ENCODE data around the gene AEN. TPM values are rescaled to one million over a fixed set of nuclear protein-coding genes. Genes with fewer than 3 reads are reported as not detected.
"Not testable (repeated sequence)": the region's sequence is repeated elsewhere in the genome, so short reads cannot be mapped to it uniquely, and the experiment has no call there.

AEN gene
- total and polyA plus RNA-seq, 2 donors (not counting 3 experiments of a cell fraction or from before 2014, with no cell fraction given) = 34.2 to 35.6 TPM

GRCh38 chr15:88641959-88642452 is 20.9 kb downstream of the AEN start:
- Histone ChIP-seq H3K27ac (ENCODE audit: insufficient read depth, low read depth, low read length) (no peak overlapping the region), H3K36me3 (ENCODE audit: control insufficient read depth in 2 of 2, extremely low read depth in 1 of 2, insufficient read depth in 2 of 2, low read length in 2 of 2) (no peaks in the 10 kb centered on the region), H3K4me1 (ENCODE audit: control insufficient read depth, extremely low read depth, insufficient read depth, low read length) (peaks cover 21% of the 10 kb centered on the region), H3K27me3 (ENCODE audit: control insufficient read depth in 2 of 2, insufficient read depth in 2 of 2, low read length in 2 of 2) (no peaks in the 10 kb centered on the region), H3K9me1 (replicated peaks; ENCODE audit: control insufficient read depth, extremely low read depth, insufficient read depth, low read length) (no peaks in the 10 kb centered on the region), H3K9ac (replicated peaks; ENCODE audit: extremely low read depth, insufficient read depth, low read length) (no peak overlapping the region), H3K9me3 (replicated peaks; ENCODE audit: control insufficient read depth, insufficient read depth, low read length) (no peaks in the 10 kb centered on the region), H3K4me3 (replicated peaks in 1 of 3; ENCODE audit: insufficient read depth in 1 of 3, low read depth in 1 of 3, low read length in 3 of 3) (no peak overlapping the region), H3K79me2 (ENCODE audit: control insufficient read depth, insufficient read depth, low read length) (no peaks in the 10 kb centered on the region), H2AFZ (ENCODE audit: low read depth, low read length) (no peak overlapping the region), H4K20me1 (replicated peaks; ENCODE audit: control insufficient read depth, extremely low read depth, insufficient read depth, low read length) (no peaks in the 10 kb centered on the region), H3K4me2 (ENCODE audit: insufficient read depth, low read length) (no peak overlapping the region)
- TF ChIP-seq POLR2A (IDR thresholded peaks at IDR 0.05; ENCODE audit: low read depth, low read length) = no peak
- intact Hi-C loops (cut with micrococcal nuclease) (no loop called here), dilution Hi-C loops (cut with MboI; ENCODE audit: extremely low pct_ligation_motif_present, low sequenced_read_pairs) (no loop called here)
- DNase-seq (ENCODE audit: low read depth, low spot score) = no peak
- ChIA-PET CTCF (no interaction called here), POLR2A (no interaction called here)
- FAIRE-seq = no peak
- BruUV-seq (replicated peaks) = no TSS peak

- DNase-seq (ENCODE audit: low read depth, low spot score); H3K27me3 ChIP-seq (ENCODE audit: control insufficient read depth in 2 of 2, insufficient read depth in 2 of 2, low read length in 2 of 2); H3K79me2 ChIP-seq (ENCODE audit: control insufficient read depth, insufficient read depth, low read length); H3K9ac ChIP-seq (replicated peaks; ENCODE audit: extremely low read depth, insufficient read depth, low read length); H3K27ac ChIP-seq (ENCODE audit: insufficient read depth, low read depth, low read length); H3K9me1 ChIP-seq (replicated peaks; ENCODE audit: control insufficient read depth, extremely low read depth, insufficient read depth, low read length); H3K9me3 ChIP-seq (replicated peaks; ENCODE audit: control insufficient read depth, insufficient read depth, low read length); POLR2A ChIA-PET; intact Hi-C loops (cut with micrococcal nuclease); H2AFZ ChIP-seq (ENCODE audit: low read depth, low read length); H3K4me3 ChIP-seq (replicated peaks in 1 of 3; ENCODE audit: insufficient read depth in 1 of 3, low read depth in 1 of 3, low read length in 3 of 3); H3K36me3 ChIP-seq (ENCODE audit: control insufficient read depth in 2 of 2, extremely low read depth in 1 of 2, insufficient read depth in 2 of 2, low read length in 2 of 2); H3K4me2 ChIP-seq (ENCODE audit: insufficient read depth, low read length); CTCF ChIA-PET; BruUV-seq (replicated peaks); dilution Hi-C loops (cut with MboI; ENCODE audit: extremely low pct_ligation_motif_present, low sequenced_read_pairs); FAIRE-seq; H4K20me1 ChIP-seq (replicated peaks; ENCODE audit: control insufficient read depth, extremely low read depth, insufficient read depth, low read length): not testable (repeated sequence)
- H3K4me1 ChIP-seq (ENCODE audit: control insufficient read depth, extremely low read depth, insufficient read depth, low read length) = peaks cover 22% of the 10 kb centered on the region
Observed at GRCh38 chr15:88642514-88642913, 21.4 kb downstream of the AEN start.

- Histone ChIP-seq H3K27me3 (ENCODE audit: control insufficient read depth in 2 of 2, insufficient read depth in 2 of 2, low read length in 2 of 2) (no peaks in the 10 kb centered on the region), H3K36me3 (ENCODE audit: control insufficient read depth in 2 of 2, extremely low read depth in 1 of 2, insufficient read depth in 2 of 2, low read length in 2 of 2) (no peaks in the 10 kb centered on the region), H3K9me1 (replicated peaks; ENCODE audit: control insufficient read depth, extremely low read depth, insufficient read depth, low read length) (no peaks in the 10 kb centered on the region), H4K20me1 (replicated peaks; ENCODE audit: control insufficient read depth, extremely low read depth, insufficient read depth, low read length) (no peaks in the 10 kb centered on the region), H3K4me1 (ENCODE audit: control insufficient read depth, extremely low read depth, insufficient read depth, low read length) (peaks cover 26% of the 10 kb centered on the region), H3K79me2 (ENCODE audit: control insufficient read depth, insufficient read depth, low read length) (no peaks in the 10 kb centered on the region), H3K9me3 (replicated peaks; ENCODE audit: control insufficient read depth, insufficient read depth, low read length) (no peaks in the 10 kb centered on the region), H3K27ac (ENCODE audit: insufficient read depth, low read depth, low read length) (no peak overlapping the region), H3K9ac (replicated peaks; ENCODE audit: extremely low read depth, insufficient read depth, low read length) (no peak overlapping the region), H3K4me2 (ENCODE audit: insufficient read depth, low read length) (no peak overlapping the region), H2AFZ (ENCODE audit: low read depth, low read length) (no peak overlapping the region), H3K4me3 (replicated peaks in 1 of 3; ENCODE audit: insufficient read depth in 1 of 3, low read depth in 1 of 3, low read length in 3 of 3) (no peak overlapping the region)
- intact Hi-C loops (cut with micrococcal nuclease) (loop anchor here (5.0 kb wide), 1 partner anchor 253 kb away; the partner anchor contains the start of gene HAPLN3), dilution Hi-C loops (cut with MboI; ENCODE audit: extremely low pct_ligation_motif_present, low sequenced_read_pairs) (no loop called here)
- FAIRE-seq = no peak
- BruUV-seq (replicated peaks) = no TSS peak
- CTCF ChIA-PET = no interaction called here
- POLR2A ChIA-PET = no interaction called here
- TF ChIP-seq EZH2 (IDR thresholded peaks at IDR 0.05; ENCODE audit: borderline replicate concordance, low read depth, low read length, severe bottlenecking) (no peak), MYC (IDR thresholded peaks at IDR 0.05; ENCODE audit: low read depth, low read length) (no peak), MAX (IDR thresholded peaks at IDR 0.05; ENCODE audit: insufficient read depth, insufficient read length) (no peak), FOS (IDR thresholded peaks at IDR 0.05; ENCODE audit: borderline replicate concordance, insufficient read depth, low read length) (no peak), JUN (IDR thresholded peaks at IDR 0.05; ENCODE audit: borderline replicate concordance, insufficient read depth, insufficient read length, low read depth) (no peak), GATA2 (IDR thresholded peaks at IDR 0.05; ENCODE audit: insufficient read depth, insufficient read length, low read depth, low read length) (no peak), POLR2A (IDR thresholded peaks at IDR 0.05; ENCODE audit: low read depth, low read length) (no peak), CTCF (IDR thresholded peaks at IDR 0.05; ENCODE audit: extremely low read depth in 1 of 2, insufficient read depth in 1 of 2, low read depth in 1 of 2, low read length in 2 of 2) (no peak)
- DNase-seq (ENCODE audit: low read depth, low spot score) = no peak
Observed at GRCh38 chr15:88644741-88645140, 23.6 kb downstream of the AEN start.
